ENCODE data around the gene PTAFR.

GRCh38 chr1:28113242-28113572 is 63.3 kb downstream of the PTAFR start:
- TF ChIP-seq JUN (IDR thresholded peaks at IDR 0.05) = no peak
- no peak for TF ChIP-seq CTCF (IDR thresholded peaks at IDR 0.05)
- no peak for TF ChIP-seq MAZ (IDR thresholded peaks at IDR 0.05; ENCODE audit: borderline replicate concordance, low read depth, low read length)
- no peak for TF ChIP-seq ELK1 (IDR thresholded peaks at IDR 0.05; ENCODE audit: low read depth, low read length)
- no peak for TF ChIP-seq KDM1A (IDR thresholded peaks at IDR 0.05; ENCODE audit: low read depth)
- no peak for TF ChIP-seq EHMT2 (IDR thresholded peaks at IDR 0.05; ENCODE audit: low read depth)
- TF ChIP-seq EP300 (IDR thresholded peaks at IDR 0.05) = no peak
- no peak for TF ChIP-seq POLR2A (IDR thresholded peaks at IDR 0.05; ENCODE audit: low read length)
- TF ChIP-seq NFE2L2 (conservative IDR thresholded peaks at IDR 0.05; ENCODE audit: low read length) = no peak
- no peak for TF ChIP-seq RFX5 (IDR thresholded peaks at IDR 0.05)
- no peak for TF ChIP-seq MAX (IDR thresholded peaks at IDR 0.05)
- no peak for TF ChIP-seq PHF8 (IDR thresholded peaks at IDR 0.05; ENCODE audit: borderline replicate concordance, low read depth)
- no peak for TF ChIP-seq MAFK (IDR thresholded peaks at IDR 0.05; ENCODE audit: partially characterized antibody)

Measured in A549 (cell line).